Neural cell (in vitro differentiated cells): Measurements from ENCODE around the gene PBX3.

Experiments
- EP300 ChIP-seq: fragments of 450-650 bp; conservative IDR thresholded peaks from 2 replicates; pipeline ENCODE4 v1.6.1; 2014; ENCODE audit warnings: antibody characterized with exemption, mild to moderate bottlenecking, moderate library complexity; ENCODE audit not compliant: poor library complexity, severe bottlenecking
- EZH2 ChIP-seq: fragments of 200-600, 300-800 bp; shearing (Covaris generic), sonication (generic); IDR thresholded peaks from 2 replicates; pipeline ENCODE4 v1.6.1; 2014; ENCODE audit warnings: antibody characterized with exemption, low read length, borderline replicate concordance, mild to moderate bottlenecking; ENCODE audit not compliant: insufficient read depth, poor library complexity, severe bottlenecking
- MXI1 ChIP-seq: fragments of 450-650 bp; conservative IDR thresholded peaks from 2 replicates; pipeline ENCODE4 v1.6.1; 2014; ENCODE audit warnings: antibody characterized with exemption, mild to moderate bottlenecking; ENCODE audit not compliant: poor library complexity, severe bottlenecking
- POLR2AphosphoS5 ChIP-seq: IDR thresholded peaks from 2 replicates; pipeline ENCODE4 v1.6.1; 2012
- RAD21 ChIP-seq: fragments of 450-650 bp; conservative IDR thresholded peaks from 2 replicates; pipeline ENCODE4 v1.6.1; 2014; ENCODE audit warnings: antibody characterized with exemption, mild to moderate bottlenecking, moderate library complexity
- TF ChIP-seq, protein P1 (sequence below): IDR thresholded peaks from 2 replicates; pipeline ENCODE4 v1.6.1; 2012; ENCODE audit warnings: borderline replicate concordance
- TF ChIP-seq, protein P2 (sequence below): fragments of 450-650 bp; IDR thresholded peaks from 2 replicates; pipeline ENCODE4 v1.5.1; 2014; ENCODE audit warnings: antibody characterized with exemption, mild to moderate bottlenecking, moderate library complexity; ENCODE audit not compliant: poor library complexity, severe bottlenecking

DNA sequence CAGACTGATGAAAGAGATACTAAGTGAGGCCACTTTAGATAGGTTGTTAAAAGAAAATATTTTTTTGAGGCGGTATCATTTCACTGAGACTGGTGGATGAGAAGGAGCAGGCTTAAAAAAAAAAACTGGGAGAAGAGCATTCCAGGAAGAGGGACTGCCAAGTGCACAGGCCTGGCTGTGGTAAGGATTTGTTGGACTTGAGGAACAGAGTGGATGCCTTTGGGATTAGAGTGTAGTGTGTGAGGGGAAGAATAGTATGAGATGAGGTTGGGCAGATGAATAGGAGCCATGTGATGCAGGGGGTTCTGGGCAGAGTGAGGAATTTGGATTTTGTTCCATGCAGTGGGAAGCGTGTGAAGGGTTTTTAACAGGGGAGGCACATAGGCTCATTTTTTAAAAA lies 57.9 kb downstream of the PBX3 start:
- TF ChIP-seq POLR2AphosphoS5, result no peak
- TF ChIP-seq, protein P1, sequence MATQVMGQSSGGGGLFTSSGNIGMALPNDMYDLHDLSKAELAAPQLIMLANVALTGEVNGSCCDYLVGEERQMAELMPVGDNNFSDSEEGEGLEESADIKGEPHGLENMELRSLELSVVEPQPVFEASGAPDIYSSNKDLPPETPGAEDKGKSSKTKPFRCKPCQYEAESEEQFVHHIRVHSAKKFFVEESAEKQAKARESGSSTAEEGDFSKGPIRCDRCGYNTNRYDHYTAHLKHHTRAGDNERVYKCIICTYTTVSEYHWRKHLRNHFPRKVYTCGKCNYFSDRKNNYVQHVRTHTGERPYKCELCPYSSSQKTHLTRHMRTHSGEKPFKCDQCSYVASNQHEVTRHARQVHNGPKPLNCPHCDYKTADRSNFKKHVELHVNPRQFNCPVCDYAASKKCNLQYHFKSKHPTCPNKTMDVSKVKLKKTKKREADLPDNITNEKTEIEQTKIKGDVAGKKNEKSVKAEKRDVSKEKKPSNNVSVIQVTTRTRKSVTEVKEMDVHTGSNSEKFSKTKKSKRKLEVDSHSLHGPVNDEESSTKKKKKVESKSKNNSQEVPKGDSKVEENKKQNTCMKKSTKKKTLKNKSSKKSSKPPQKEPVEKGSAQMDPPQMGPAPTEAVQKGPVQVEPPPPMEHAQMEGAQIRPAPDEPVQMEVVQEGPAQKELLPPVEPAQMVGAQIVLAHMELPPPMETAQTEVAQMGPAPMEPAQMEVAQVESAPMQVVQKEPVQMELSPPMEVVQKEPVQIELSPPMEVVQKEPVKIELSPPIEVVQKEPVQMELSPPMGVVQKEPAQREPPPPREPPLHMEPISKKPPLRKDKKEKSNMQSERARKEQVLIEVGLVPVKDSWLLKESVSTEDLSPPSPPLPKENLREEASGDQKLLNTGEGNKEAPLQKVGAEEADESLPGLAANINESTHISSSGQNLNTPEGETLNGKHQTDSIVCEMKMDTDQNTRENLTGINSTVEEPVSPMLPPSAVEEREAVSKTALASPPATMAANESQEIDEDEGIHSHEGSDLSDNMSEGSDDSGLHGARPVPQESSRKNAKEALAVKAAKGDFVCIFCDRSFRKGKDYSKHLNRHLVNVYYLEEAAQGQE, result no peak
- TF ChIP-seq EZH2, result no peak
- TF ChIP-seq RAD21, result no peak
- TF ChIP-seq, protein P2, sequence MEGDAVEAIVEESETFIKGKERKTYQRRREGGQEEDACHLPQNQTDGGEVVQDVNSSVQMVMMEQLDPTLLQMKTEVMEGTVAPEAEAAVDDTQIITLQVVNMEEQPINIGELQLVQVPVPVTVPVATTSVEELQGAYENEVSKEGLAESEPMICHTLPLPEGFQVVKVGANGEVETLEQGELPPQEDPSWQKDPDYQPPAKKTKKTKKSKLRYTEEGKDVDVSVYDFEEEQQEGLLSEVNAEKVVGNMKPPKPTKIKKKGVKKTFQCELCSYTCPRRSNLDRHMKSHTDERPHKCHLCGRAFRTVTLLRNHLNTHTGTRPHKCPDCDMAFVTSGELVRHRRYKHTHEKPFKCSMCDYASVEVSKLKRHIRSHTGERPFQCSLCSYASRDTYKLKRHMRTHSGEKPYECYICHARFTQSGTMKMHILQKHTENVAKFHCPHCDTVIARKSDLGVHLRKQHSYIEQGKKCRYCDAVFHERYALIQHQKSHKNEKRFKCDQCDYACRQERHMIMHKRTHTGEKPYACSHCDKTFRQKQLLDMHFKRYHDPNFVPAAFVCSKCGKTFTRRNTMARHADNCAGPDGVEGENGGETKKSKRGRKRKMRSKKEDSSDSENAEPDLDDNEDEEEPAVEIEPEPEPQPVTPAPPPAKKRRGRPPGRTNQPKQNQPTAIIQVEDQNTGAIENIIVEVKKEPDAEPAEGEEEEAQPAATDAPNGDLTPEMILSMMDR, result no peak
- TF ChIP-seq MXI1, result no peak
- no peak for TF ChIP-seq EP300
